IMR-90 (cell line): ENCODE measurements around the gene CYSRT1.

Source experiments
- BHLHE40 ChIP-seq: fragments of 150-350 bp; IDR thresholded peaks from 2 replicates; pipeline ENCODE4 v1.6.1; 2016; ENCODE audit warnings: mild to moderate bottlenecking, low read depth, low read length
- CEBPB ChIP-seq: IDR thresholded peaks from 2 replicates; pipeline ENCODE4 v1.6.1; 2012; ENCODE audit warnings: low read depth, low read length, improper control_type of control experiment
- MAFK ChIP-seq: IDR thresholded peaks from 2 replicates; pipeline ENCODE4 v1.6.1; 2012; ENCODE audit warnings: low read depth, low read length, improper control_type of control experiment
- MAZ ChIP-seq: IDR thresholded peaks from 2 replicates; pipeline ENCODE4 v1.6.1; 2012; ENCODE audit warnings: low read depth, mild to moderate bottlenecking, low read length, improper control_type of control experiment, moderate library complexity, borderline replicate concordance
- MXI1 ChIP-seq: IDR thresholded peaks from 2 replicates; pipeline ENCODE4 v1.6.1; 2012; ENCODE audit warnings: low read depth, mild to moderate bottlenecking, low read length, moderate library complexity, borderline replicate concordance
- POLR2A ChIP-seq: IDR thresholded peaks from 2 replicates; pipeline ENCODE4 v1.6.1; 2012; ENCODE audit warnings: mild to moderate bottlenecking, low read depth, low read length
- RAD21 ChIP-seq: IDR thresholded peaks from 2 replicates; pipeline ENCODE4 v1.6.1; 2012; ENCODE audit warnings: low read length, improper control_type of control experiment
- USF2 ChIP-seq: fragments of 150-350 bp; IDR thresholded peaks from 2 replicates; pipeline ENCODE4 v1.6.1; 2017; ENCODE audit warnings: mild to moderate bottlenecking, antibody characterized with exemption, low read length, low read depth
- TF ChIP-seq, protein P1 (sequence below): conservative IDR thresholded peaks from 2 replicates; pipeline ENCODE4 v1.5.1; 2012; ENCODE audit warnings: mild to moderate bottlenecking, low read depth, low read length, improper control_type of control experiment

- TF ChIP-seq, protein P1, sequence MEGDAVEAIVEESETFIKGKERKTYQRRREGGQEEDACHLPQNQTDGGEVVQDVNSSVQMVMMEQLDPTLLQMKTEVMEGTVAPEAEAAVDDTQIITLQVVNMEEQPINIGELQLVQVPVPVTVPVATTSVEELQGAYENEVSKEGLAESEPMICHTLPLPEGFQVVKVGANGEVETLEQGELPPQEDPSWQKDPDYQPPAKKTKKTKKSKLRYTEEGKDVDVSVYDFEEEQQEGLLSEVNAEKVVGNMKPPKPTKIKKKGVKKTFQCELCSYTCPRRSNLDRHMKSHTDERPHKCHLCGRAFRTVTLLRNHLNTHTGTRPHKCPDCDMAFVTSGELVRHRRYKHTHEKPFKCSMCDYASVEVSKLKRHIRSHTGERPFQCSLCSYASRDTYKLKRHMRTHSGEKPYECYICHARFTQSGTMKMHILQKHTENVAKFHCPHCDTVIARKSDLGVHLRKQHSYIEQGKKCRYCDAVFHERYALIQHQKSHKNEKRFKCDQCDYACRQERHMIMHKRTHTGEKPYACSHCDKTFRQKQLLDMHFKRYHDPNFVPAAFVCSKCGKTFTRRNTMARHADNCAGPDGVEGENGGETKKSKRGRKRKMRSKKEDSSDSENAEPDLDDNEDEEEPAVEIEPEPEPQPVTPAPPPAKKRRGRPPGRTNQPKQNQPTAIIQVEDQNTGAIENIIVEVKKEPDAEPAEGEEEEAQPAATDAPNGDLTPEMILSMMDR: no peak
- no peak for TF ChIP-seq POLR2A
- TF ChIP-seq USF2: no peak
- no peak for TF ChIP-seq BHLHE40
- TF ChIP-seq MAFK: no peak
- no peak for TF ChIP-seq CEBPB
- no peak for TF ChIP-seq MXI1
- TF ChIP-seq RAD21: no peak
- no peak for TF ChIP-seq MAZ
Observed at GRCh38 chr9:137220317-137221094, 4.5 kb upstream of the CYSRT1 start.
